Right kidney (tissue), 1 donor: ENCODE data around the gene NUAK2.

ENCODE experiments used
- DNase-seq: peaks from one replicate; pipeline ENCODE4 v3.0.0-alpha.2; 2016

Gene NUAK2

DNA sequence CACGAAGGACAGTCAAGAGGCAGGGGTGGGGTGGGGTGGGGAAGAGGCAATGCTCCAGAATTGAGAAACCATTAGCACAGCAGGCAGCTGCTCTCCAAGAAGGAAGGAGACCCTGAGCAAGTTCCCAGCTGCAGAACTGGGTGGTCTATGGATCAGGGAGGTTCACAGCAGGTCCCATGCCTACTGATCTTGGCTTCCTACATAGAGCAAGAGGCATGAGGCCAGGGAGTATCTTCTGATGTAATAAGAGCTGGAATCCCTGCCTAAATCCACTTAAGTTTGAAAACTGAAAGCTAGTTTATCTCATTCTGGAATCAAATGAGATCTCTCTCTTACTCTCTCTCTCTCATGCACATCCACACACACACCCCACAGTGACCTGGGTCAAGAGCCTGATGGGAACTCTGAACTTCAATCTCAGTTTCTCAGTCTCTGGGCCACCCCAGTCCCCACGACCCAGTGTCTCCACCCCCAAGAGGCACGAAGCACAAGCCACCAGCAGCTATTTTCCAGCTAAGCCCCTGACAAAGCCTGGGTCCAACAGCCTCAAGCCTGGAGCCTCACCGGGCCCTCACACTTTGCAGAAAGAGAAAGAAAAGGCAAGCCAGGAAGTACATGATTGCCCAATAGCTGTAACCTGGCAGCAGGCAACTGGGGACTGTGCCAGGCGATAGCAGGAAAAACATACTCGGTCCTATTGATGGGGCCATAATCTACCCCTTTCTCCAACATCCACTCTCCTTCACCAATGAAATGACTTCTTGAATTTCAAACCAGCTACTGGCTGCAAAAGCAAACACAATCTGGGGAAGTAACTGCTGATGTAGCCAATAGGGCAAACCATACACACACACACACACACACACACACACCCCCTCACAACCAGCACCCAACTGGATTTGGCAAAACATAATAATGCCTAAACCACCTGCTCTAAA, 2.2 kb downstream of the NUAK2 start:
- no peak for DNase-seq

DNA sequence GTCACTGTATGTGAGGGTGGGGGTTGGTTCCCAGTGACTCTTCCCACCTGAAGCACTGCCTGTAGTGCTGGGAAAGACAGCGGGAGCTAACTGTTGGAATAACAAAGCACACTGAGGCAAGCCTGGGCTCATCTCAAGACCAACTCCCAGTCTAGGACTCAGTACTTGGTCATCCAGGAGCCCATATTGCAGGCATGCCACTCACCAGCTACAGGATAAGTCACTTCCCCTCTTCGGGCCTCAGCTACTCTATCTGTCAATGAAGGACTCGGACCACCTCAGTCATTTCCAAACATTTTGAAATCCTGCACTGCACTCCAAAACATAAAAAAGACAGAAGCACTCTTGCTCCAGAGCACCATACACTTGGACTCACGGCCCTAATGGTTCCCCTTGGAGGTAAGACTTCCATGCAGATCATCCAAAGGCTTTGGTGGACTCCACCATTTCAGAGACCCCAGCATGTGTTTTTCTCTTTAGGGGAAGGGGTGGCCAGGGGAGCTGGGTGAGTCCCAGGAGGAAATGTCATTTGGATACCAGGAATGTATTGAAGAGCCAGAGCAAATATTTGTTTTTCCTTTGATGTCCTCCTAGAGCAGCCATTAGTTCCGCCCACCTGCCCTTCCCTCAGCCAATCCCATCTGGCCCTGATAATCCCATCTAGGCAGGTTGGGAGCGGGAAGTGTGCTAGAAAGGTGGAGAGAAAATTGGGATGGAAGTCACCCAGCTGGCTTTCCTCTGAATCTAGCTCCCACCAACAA, 3.1 kb downstream of the NUAK2 start:
- no peak for DNase-seq

DNA sequence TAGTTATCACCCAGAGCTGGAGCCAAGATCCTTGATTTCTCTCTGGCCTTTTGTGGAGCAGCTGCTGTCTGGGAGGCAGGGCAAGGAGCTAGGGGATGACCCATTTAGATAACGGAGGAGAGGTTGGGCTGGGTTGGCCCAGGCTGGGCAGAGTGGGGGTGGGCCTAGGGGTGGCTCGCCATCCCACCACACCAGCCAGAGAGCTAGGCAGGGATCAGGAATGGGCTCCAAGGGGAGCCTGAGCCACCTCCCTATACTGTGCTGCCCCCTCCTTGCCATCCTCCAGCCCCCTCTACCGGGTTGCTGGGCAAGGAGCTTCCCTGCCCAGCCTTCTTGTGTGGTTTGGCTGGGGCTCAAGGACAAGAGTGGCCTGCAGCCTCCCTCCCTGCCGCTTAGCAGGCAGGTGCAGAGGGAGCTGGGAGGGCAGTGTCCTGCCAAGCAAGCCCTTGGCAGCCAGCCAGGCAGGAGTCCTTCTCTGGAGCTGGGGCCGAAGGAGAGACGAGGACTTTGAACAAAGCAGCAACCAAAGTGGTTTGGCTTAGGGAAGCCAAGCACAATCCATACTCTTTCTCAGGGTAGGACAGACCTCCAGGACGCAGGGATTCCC, 4.1 kb downstream of the NUAK2 start:
- peak; percentile 50 for DNase-seq

- no peak for DNase-seq
Measured at GRCh38 chr1:205316161-205316566, 5.4 kb downstream of the NUAK2 start.

GRCh38 chr1:205315008-205315618, 6.4 kb downstream of the NUAK2 start:
- DNase-seq, result no peak

DNA sequence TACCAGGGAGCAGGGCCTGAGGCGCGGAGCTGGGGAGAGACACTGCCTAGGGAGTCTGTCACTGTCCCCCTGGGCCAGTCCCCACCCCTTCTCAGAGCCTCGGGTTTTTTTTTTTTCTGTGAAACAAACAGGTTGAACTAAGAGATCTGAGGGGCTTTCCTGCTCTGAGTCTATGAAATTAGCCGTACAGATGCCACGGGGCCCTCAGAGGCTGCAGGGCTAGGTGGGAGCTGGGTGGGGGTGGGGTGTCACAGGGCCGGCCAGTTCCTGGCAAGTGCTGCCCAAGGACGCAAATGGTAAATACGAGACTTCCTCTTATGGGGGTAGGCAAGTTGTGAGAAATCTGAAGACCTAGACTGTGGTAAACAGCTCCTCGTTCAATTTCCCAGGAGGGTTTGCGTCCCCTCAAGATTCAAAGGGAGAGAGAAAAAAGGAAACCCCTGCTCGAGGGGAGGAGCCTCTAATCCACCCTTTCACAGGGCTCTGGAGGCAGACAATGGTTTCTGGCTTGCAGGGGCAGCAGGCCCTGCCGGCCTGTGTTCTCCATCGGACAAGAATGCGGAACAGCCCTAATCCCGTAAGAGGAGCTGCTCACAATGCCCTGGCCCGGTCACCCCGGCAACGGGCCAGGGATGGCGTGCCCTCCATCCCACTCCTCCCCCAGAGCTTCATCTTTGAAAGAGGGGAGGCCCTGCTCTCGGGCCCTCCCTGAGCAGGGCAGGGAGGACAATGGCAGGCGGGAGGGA, 7.8 kb downstream of the NUAK2 start:
- peak; percentile 76 for DNase-seq

DNA sequence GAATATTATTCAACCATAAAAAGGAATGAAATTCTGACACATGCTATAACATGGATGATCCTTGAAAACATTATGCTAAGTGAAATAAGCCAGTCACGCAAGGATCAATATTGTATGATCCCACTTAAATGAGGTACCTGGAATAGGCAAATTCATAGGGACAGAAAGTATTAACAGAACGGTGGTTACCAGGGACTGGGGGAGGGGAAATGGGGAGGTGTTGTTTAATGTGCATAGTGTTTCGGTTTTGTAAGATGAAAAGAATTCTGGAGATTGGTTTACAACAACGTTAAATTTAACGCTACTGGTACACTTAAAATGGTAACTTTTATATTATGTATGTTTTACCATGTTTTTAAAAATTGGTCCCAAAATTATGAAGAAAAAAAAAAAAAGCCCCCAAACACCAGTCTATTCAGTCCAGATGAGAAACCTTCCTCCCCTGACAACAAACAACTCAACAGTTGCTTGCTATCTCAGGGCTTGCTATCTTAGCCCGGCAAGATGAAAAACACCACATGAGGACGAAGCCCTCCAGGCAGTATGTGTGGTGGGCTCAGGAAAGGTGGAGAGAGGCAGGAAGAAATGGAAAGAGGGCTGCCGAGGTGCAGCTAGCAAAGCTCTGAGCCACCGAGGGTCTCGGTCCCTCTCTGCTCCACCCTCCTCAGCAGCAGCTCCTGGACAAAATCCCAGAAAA, 8.5 kb downstream of the NUAK2 start:
- no peak for DNase-seq

GRCh38 chr1:205310976-205311704, 10.4 kb downstream of the NUAK2 start:
- DNase-seq, result no peak

DNA sequence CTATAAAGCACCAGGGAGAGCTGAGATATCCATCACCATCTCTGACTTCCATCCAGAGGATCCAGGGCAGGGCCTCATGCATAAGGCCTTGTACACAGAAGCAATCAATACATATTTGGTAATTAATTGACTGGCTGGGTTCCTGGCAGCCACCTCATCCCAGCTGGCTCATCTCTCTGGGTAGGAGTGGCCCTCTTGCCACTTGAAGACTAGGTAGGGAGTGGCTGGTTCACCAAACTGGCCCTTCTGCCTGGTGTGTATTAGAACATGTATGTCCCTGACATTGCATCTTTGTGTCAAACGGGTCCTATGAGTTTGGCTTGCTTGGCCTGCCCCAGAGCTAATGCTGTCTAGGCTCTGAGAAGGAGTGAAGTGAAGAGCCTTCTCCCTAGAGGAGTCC, 11.8 kb downstream of the NUAK2 start:
- DNase-seq, result no peak

DNA sequence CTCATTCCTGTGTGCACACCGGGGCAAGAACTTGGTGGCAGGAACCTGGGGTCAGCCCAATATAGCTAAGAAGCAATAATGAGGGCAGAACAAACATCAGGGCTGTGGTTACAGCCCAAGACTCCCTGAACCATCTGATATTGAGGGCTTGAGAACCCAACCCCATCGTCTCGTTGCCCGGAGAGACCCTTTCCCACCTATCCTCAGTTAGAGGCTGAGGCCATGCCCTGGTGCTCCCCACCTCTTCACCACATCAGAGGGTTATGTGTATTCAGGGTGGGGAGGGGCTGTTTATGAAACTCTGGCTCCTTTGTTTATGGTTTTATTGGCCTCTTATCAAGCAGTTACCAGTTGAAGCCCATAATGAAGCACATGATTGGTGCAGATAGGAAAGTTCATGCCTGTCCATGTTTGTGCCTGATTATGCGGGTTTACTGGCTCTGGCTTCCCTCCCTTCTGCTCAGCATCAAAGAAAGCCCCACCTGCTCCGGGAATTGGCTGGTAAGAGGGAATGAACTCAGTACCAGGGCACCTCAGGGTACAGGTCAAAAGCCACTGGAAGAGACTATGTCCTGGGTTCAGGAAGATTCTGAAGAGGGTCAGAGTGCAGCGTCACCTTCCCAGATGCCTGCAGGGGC, 14.5 kb downstream of the NUAK2 start:
- DNase-seq, result no peak

GRCh38 chr1:205304695-205305070, 16.9 kb downstream of the NUAK2 start:
- no peak for DNase-seq

- DNase-seq, result no peak
Measured at GRCh38 chr1:205304046-205304694, 17.4 kb downstream of the NUAK2 start.

- DNase-seq, result no peak
Measured at GRCh38 chr1:205303247-205303888, 18.2 kb downstream of the NUAK2 start.

GRCh38 chr1:205301842-205302588, 19.5 kb downstream of the NUAK2 start:
- no peak for DNase-seq

DNA sequence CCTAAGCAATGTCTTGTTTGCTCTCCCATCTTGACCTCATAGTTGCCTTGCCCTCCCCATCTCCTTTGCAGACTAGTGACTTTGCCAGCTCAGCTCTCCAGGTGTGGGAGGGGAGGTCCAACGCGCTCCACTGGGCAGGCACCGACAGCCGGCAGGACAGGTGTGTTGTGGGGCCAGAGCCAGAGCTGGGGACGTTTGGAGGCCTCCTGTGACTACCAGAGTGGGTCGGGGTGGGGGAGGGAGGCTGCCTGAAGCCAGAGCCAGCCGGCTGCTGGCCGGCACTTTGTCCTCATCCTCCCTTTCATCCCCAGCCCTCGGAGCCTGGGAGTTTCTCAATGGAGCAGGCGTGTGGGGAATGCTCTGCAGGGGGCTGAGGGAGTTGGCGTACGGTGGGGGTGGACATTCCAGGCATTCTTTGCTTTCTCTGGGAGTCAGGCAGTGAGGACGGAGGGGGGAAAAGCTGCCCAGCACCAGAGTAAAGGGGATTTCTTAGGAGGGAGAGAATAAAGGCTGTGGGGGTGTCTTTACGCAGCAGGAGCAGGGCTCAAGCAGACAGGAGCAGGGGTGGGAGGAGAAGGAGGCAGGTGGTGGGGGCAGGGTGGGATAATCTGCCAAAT, 20.2 kb downstream of the NUAK2 start:
- peak; percentile 82 for DNase-seq

DNA sequence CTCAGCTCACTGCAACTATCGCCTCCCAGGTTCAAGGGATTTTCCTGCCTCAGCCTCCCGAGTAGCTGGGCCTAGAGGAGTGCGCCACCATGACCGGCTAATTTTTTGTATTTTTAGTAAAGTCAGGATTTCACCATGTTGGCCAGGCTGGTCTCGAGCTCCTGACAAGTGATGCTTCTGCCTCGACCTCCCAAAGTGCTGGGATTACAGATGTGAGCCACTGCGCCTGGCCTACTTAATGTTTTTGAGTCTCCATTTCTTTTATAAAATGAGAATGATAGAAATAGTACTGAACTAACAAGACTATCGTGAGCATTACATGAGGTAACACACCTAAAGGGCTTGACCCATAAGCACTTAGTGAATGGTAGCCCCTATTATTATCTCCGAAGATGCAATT, 21.4 kb downstream of the NUAK2 start:
- no peak for DNase-seq

- DNase-seq, result peak; percentile 63
Measured at GRCh38 chr1:205298191-205298994, 23.2 kb downstream of the NUAK2 start.
